Measurements from ENCODE around the gene CRABP2. TPM values are rescaled to one million over a fixed set of nuclear protein-coding genes. Genes with fewer than 3 reads are reported as not detected.

Gene CRABP2
- total and polyA plus RNA-seq, 10 of the 15 experiments (the other 5 are each of a cell fraction or from before 2014, with no cell fraction given) = 0.21 to 1.3 (median 0.41) TPM

GRCh38 chr1:156742017-156742416 is 36.6 kb upstream of the CRABP2 start:
- CTCF ChIA-PET = interaction anchor here (1.2 to 3.7 kb wide), 3 partner anchors 15 to 96 kb away, joined by 4 to 56 read pairs (median 7); partner anchors contain the start of genes ISG20L2 and METTL25B
- no peak for FAIRE-seq
- Histone ChIP-seq H3K36me3 (ENCODE audit: control insufficient read depth in 2 of 2, insufficient read depth in 2 of 2, low read length in 1 of 2) (peaks cover 23 to 35% of the 10 kb centered on the region in 2 experiments), H3K9me3 (replicated peaks; ENCODE audit: control insufficient read depth, insufficient read depth, low read length) (no peaks in the 10 kb centered on the region), H3K27ac (ENCODE audit: control insufficient read depth, insufficient read depth) (peak overlapping the region; percentile 76; the same call in 1 of the 2 replicates), H3K9ac (ENCODE audit: control insufficient read depth, insufficient read depth, low read length) (no peak overlapping the region), H3K27me3 (replicated peaks in 1 of 2; ENCODE audit: control insufficient read depth in 2 of 2, insufficient read depth in 2 of 2, low read length in 1 of 2) (no peaks in the 10 kb centered on the region), H2AFZ (ENCODE audit: control insufficient read depth, low read depth, low read length) (no peak overlapping the region), H3K4me1 (ENCODE audit: control insufficient read depth, insufficient read depth, low read length) (peaks cover 8% of the 10 kb centered on the region), H3K4me3 (0 out of 2 replicates have a peak overlapping the region, but pooled peaks have one; percentile 63), H4K20me1 (ENCODE audit: control insufficient read depth, insufficient read depth) (no peaks in the 10 kb centered on the region), H3K4me2 (ENCODE audit: control insufficient read depth, insufficient read depth) (peak overlapping the region; percentile 68), H3K79me2 (ENCODE audit: control insufficient read depth, insufficient read depth, low read length) (peaks cover 40% of the 10 kb centered on the region)
- intact Hi-C loops (cut with micrococcal nuclease; ENCODE audit: unreplicated experiment) = loop anchor here (10.0 kb wide), 1 partner anchor 237 kb away; the partner anchor contains the start of gene MEF2D
- 24% methylated on average over 3 of the region's 3 CpGs for WGBS (ENCODE audit: insufficient coverage, insufficient replicate concordance, low lambda C conversion rate, missing lambda C conversion rate)
- RAD21 ChIA-PET (ENCODE audit: unreplicated experiment) = interaction anchor here (2.6 to 2.7 kb wide), 2 partner anchors 10 to 25 kb away, joined by 21 to 49 read pairs; partner anchors contain the start of genes HDGF and PRCC
- in situ Hi-C loops (cut with MboI) = no loop called here
- POLR2A ChIA-PET = interaction anchor here (1.0 to 5.4 kb wide), 5 partner anchors 9 to 99 kb away, joined by 3 to 75 read pairs (median 28); partner anchors contain the start of genes HDGF, ISG20L2, METTL25B and PRCC
- DNase-seq (ENCODE audit: low read depth, low spot score) = no peak
- BruUV-seq (replicated peaks) = no TSS peak
- SMC1A ChIA-PET (ENCODE audit: uncharacterized antibody, unreplicated experiment) = interaction anchor here (1.0 to 5.0 kb wide), 5 partner anchors 10 to 118 kb away, joined by 4 to 57 read pairs (median 6); partner anchors contain the start of genes ISG20L2, METTL25B and PRCC
- TF ChIP-seq ZNF592 (IDR thresholded peaks at IDR 0.05) (no peak), ZBTB40 (IDR thresholded peaks at IDR 0.05; ENCODE audit: borderline replicate concordance) (no peak), IRF5 (IDR thresholded peaks at IDR 0.05; ENCODE audit: borderline replicate concordance) (no peak), KAT2A (conservative IDR thresholded peaks at IDR 0.05; ENCODE audit: control insufficient read depth, low read depth, low read length) (no peak)
- ATAC-seq = no peak

All from GM12878 (cell line).